NB4 (cell line): Measurements from ENCODE around the gene ST6GAL2.

Source experiments
- MYC ChIP-seq: IDR thresholded peaks from 2 replicates; pipeline ENCODE4 v1.6.1; 2011; ENCODE audit warnings: low read depth, low read length
- POLR2A ChIP-seq: IDR thresholded peaks from 2 replicates; pipeline ENCODE4 v1.6.1; 2011; ENCODE audit warnings: mild to moderate bottlenecking; ENCODE audit not compliant: insufficient read length; ENCODE audit errors: extremely low read depth
- TF ChIP-seq, protein P1 (sequence below): IDR thresholded peaks from one replicate; pipeline ENCODE4 v1.5.1; 2012; ENCODE audit warnings: low read depth, low read length
- TF ChIP-seq, protein P2 (sequence below): IDR thresholded peaks from 2 replicates; pipeline ENCODE4 v1.6.1; 2011; ENCODE audit warnings: low read depth, low read length

DNA sequence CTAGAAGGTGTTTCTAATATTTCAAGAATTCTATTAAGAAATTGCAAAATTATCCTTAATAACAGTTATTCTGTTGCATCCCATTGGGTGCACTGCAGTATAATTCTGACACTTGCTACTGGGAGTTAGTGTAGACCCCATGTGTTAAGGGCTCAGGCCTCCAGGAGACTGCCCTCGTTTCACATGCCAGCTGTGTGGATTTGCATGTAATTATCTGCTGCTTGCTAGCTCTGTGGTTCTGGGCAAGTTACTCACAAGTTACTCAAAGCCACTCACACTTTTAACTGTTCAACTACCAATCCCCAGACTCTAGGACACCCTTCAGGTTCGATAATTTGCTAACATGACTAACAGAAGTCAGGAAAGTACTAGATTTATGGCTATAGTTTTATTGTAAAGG, 38.6 kb downstream of the ST6GAL2 start:
- TF ChIP-seq, protein P1, sequence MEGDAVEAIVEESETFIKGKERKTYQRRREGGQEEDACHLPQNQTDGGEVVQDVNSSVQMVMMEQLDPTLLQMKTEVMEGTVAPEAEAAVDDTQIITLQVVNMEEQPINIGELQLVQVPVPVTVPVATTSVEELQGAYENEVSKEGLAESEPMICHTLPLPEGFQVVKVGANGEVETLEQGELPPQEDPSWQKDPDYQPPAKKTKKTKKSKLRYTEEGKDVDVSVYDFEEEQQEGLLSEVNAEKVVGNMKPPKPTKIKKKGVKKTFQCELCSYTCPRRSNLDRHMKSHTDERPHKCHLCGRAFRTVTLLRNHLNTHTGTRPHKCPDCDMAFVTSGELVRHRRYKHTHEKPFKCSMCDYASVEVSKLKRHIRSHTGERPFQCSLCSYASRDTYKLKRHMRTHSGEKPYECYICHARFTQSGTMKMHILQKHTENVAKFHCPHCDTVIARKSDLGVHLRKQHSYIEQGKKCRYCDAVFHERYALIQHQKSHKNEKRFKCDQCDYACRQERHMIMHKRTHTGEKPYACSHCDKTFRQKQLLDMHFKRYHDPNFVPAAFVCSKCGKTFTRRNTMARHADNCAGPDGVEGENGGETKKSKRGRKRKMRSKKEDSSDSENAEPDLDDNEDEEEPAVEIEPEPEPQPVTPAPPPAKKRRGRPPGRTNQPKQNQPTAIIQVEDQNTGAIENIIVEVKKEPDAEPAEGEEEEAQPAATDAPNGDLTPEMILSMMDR: no peak
- no peak for TF ChIP-seq MYC
- TF ChIP-seq POLR2A: no peak
- TF ChIP-seq, protein P2, sequence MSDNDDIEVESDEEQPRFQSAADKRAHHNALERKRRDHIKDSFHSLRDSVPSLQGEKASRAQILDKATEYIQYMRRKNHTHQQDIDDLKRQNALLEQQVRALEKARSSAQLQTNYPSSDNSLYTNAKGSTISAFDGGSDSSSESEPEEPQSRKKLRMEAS: no peak
